HG02885 (cell line): ENCODE measurements around the gene DENND1A.

Experiments
- ATAC-seq: cut with Tn5 transposase; IDR thresholded peaks from one replicate; pipeline ENCODE4 v1.9.1; 2021; ENCODE audit warnings: mild to moderate bottlenecking; ENCODE audit not compliant: unreplicated experiment, poor library complexity

DENND1A gene

DNA sequence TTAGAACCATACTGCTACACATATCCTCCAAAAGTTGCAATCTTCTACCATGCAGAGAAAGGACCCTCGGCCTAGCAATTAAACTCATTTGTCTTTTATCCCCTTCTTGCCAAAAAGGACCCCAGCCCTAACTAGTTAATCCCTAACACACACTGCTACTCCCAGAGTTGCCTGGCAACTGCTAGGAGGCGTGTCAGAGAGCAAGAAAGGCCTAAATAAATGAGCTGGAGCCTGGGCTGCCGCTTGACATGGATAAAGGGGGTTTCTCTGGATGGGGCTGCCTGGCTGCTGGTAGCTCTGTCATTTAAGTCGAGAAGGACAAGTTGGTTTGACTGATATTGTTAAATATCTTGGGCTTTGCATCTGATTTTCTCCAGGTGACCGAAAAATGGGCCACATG lies 379.1 kb downstream of the DENND1A start:
- no peak for ATAC-seq

- no peak for ATAC-seq
Observed at GRCh38 chr9:123550012-123550411, 379.9 kb downstream of the DENND1A start.

DNA sequence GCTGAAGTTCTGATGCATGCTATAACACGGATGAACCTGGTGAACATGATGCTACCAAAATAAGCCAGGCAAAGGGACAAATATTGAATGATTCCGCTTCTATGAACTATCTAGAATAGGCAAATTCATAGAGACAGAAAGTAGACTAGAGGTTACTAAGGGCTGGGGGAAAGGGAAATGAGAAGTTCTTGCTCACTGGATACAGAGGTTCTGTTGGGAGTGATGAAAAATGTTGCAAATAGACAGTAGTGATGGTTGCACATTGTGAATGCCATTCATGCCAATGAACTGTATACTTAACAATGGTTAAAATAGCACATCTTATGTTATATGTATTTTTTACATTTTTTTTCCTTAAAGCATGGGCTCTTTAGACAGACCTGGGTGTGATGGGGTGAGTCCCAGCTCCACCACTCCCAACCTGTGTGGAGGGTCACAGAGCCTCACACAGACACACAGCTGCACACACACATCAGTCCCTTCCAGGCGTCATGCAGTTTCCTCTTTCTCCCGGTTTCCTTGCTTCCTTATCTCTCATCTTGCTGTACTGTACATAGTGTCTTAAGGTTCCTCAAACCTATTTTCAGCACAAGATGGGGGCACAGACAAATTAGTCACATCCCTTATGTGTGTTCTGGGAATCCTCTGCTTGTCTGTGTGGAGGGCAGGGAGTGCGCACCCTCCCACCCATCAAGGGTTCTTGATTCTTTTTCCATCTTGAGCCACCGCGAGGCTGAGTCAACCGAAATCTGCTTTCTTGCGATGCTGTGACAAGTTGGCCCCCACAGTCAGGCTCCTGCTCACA lies 381.0 kb downstream of the DENND1A start:
- ATAC-seq = no peak

DNA sequence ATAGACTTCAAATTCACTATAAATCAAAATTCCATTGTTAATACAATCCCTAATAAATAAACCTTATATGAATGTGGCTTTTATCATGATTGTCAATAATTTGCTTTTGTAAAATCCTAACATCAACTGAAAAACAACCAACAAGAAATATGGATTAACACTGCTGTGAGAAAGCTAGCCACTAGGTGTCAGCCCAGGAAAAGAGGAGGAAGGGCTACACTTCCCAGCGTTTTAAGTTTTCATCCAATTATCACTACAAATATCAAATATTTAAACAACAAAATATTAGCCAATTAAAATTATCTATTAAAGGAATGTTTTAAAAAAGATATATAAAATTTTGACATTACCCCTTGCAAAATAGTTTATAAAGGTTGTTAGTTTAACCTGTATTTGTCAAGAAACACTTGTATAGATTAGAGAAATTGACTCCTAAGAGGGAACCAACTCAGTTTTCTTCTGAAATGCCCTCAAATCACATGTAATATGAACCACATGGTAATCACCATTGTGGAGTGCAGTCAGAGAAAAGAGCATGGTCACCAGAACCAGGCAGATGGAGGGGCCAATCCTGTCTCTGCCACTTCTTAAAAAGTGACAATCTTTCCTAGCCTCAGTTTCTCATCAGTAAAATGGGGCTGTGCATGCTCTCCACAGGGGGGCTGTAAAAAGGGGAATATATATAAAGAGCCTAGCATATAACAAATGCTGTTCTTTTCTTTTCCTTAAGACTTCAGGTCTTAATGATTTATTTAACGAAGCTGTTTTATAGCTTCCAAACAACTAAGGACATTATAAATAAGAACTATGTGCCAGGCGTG lies 385.7 kb downstream of the DENND1A start:
- no peak for ATAC-seq

- ATAC-seq = no peak
Observed at GRCh38 chr9:123543492-123543891, 386.4 kb downstream of the DENND1A start.

- no peak for ATAC-seq
Observed at GRCh38 chr9:123542435-123543225, 387.3 kb downstream of the DENND1A start.

DNA sequence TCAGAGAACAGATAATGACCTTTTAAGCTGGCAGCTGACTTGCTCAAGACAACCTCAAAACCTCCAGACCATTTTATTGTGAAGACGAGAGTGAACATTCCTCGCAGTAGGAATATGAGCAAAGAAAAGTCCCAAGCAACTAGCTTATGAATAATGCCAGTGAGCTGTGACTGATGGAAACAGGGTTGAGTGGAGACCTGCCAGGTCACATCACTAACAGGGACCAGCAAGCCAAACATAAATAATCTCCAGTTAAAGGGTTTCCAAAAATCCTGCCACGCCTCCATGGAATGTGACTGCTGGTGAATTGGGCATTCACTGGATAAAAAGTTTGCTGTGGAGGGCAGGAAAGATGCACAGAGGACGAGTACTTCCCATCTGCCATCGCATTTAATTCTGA lies 388.5 kb downstream of the DENND1A start:
- no peak for ATAC-seq

DNA sequence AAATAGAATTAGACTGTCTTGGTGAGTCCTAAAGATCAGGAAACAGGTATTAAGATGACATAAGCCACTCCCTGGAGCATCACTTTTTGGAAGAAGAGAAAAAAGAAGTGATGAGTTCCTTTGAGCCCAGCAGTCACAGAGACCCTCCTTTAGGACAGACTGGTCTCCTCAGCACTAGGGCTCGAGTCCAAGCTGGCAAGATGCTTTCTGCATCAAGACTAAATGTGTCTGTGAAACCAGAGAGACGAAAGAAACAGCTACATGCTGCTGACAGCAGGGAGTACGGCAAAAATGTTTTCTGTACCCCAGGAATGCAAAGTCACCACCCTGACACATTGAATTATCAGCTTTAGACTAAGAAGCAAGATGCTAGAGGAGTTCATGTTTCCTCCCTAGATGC lies 389.5 kb downstream of the DENND1A start:
- ATAC-seq = no peak

DNA sequence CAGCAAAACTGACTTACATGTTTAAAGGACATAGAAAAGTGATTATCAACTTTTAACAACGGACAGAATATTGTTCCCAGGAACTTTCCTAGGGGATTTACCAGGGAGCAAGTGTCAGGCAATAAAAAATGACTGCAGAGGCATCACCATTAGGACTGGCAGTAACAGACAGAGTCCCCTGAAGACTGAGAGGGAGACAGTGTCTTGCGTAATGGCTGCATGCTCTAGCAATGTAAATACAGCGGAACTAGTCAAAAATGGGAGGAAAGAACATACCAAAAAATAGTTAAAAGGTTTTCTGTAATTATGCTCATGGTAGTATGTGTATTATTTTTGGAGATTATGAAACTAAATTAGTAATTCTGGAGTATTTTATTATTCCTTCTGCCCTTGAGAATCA lies 392.1 kb downstream of the DENND1A start:
- ATAC-seq = no peak

DNA sequence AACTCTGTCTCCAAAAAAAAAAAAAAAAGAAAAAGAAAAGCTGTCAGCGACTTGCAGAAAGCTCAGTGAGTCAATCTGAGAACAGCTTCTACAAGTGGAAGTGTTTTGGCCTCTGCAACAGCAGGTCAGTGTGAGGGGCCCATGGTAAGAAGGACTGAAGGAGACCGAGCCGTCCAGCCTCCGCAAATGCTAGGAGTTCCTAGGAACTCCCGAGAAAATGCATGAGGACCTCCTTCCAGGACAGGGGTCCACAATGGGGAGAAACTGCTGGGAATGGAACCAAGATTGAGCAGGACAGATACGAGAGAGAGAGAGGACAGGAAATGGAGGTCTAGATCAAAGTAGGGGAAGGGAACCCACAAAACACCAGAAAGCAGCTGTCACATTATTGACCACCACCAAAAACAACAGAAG lies 393.5 kb downstream of the DENND1A start:
- peak; percentile 68 for ATAC-seq

- no peak for ATAC-seq
Observed at GRCh38 chr9:123534336-123534735, 395.6 kb downstream of the DENND1A start.

- ATAC-seq = no peak
Observed at GRCh38 chr9:123530244-123530643, 399.7 kb downstream of the DENND1A start.

GRCh38 chr9:123528501-123528900 lies 401.4 kb downstream of the DENND1A start:
- no peak for ATAC-seq

- ATAC-seq = no peak
Observed at GRCh38 chr9:123527981-123528380, 401.9 kb downstream of the DENND1A start.

GRCh38 chr9:123525957-123526356 lies 404.0 kb downstream of the DENND1A start:
- no peak for ATAC-seq

GRCh38 chr9:123525424-123525823 lies 404.5 kb downstream of the DENND1A start:
- no peak for ATAC-seq

GRCh38 chr9:123524866-123525265 lies 405.1 kb downstream of the DENND1A start:
- no peak for ATAC-seq

- ATAC-seq = no peak
Observed at GRCh38 chr9:123523845-123524244, 406.1 kb downstream of the DENND1A start.

DNA sequence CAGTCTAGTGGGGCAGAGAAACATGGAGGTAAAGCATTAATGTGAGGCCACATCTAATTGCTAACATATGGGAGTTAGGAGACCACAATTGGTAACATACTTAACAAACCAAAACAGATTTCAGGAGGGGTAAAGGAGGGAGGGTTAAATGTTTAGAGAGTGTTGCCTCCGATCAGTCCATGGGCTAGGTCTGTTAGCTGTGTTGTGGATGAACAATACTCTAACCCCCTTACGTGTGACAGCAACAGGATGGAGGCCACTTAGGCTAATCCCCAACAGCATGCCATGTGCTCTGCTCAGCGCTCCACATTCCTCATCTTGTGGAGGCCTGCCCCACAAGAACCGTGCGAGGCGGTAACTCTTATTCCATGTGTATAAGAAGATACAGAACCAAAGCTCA lies 406.9 kb downstream of the DENND1A start:
- ATAC-seq = no peak

DNA sequence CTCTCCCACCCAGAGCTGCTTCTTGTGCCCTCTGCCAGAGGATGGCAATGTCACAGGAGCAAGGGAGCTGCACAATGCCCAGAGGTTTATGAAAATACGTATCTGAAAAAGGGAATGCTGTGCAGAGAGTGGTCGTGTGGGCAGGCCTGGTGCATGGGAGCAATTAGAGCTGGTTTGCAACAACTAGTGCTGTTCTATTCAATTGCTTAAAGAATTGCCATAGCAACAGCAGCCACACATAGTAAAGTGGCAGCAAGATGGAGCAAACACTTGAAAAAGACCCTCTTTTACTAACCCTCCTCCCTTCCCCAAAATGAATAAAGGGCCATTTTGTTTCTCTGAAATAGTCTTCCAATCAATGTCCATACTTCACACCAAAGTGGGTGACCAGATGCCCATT lies 407.7 kb downstream of the DENND1A start:
- no peak for ATAC-seq

DNA sequence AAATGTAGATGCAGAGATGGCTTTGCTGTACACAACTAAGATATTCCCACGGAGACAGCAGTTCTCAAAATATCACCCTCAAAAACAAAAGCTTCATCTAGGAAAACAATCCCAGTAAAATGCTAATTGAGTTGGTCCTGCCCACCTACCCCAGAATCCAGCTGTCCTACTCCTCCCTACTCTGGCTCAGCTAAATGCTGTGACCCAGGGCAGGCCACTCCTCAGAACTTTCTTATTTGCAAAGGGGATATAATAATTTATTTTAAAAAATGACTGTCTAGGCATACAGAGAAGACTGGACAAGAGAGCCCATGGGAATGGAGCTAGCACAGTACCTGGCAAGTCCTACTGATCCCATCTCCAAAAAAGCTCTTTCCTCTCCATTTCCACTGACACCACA lies 411.6 kb downstream of the DENND1A start:
- ATAC-seq = no peak
